T1000 (cell line): ENCODE data around the gene CHM.
"Not testable (repeated sequence)": the region's sequence is repeated elsewhere in the genome, so short reads cannot be mapped to it uniquely, and the experiment has no call there.

Source experiments
- DNase-seq: peaks from one replicate; lab custom pipeline; 2025; ENCODE audit warnings: mixed read lengths; lab: John Stamatoyannopoulos, UW

CHM gene

GRCh38 chrX:86047174-86047935 lies at the start of gene CHM:
Gene CHM (minus strand): TSS chrX:86047558. CDS start chrX:86047532, 26 bp downstream.
- DNase-seq, result no peak

- no peak for DNase-seq
These were observed 31.3 kb upstream of the CHM start for GRCh38 chrX:86078650-86079049.

- no peak for DNase-seq
These were observed 19.6 kb upstream of the CHM start for GRCh38 chrX:86066998-86067397.

GRCh38 chrX:86061407-86061806 lies 14.0 kb upstream of the CHM start:
- DNase-seq, result no peak

GRCh38 chrX:86051741-86052140 lies 4.4 kb upstream of the CHM start:
- no peak for DNase-seq

GRCh38 chrX:86047936-86048280 lies 550 bp upstream of the CHM start:
- no peak for DNase-seq

GRCh38 chrX:86044216-86044615 lies 3.1 kb downstream of the CHM start:
- DNase-seq, result no peak

- DNase-seq, result no peak
These were observed 7.5 kb downstream of the CHM start for GRCh38 chrX:86039625-86040568.

GRCh38 chrX:86033385-86033784 lies 14.0 kb downstream of the CHM start:
- no peak for DNase-seq

GRCh38 chrX:86028681-86029080 lies 18.7 kb downstream of the CHM start:
- no peak for DNase-seq

GRCh38 chrX:86023811-86024210 lies 23.5 kb downstream of the CHM start:
- no peak for DNase-seq

- no peak for DNase-seq
These were observed 25.6 kb downstream of the CHM start for GRCh38 chrX:86021652-86022289.

GRCh38 chrX:86016139-86016538 lies 31.2 kb downstream of the CHM start:
- DNase-seq, result no peak

GRCh38 chrX:86014959-86015358 lies 32.4 kb downstream of the CHM start:
- DNase-seq, result not testable (repeated sequence)

- no peak for DNase-seq
These were observed 32.9 kb downstream of the CHM start for GRCh38 chrX:86014421-86014820.

- no peak for DNase-seq
These were observed 33.6 kb downstream of the CHM start for GRCh38 chrX:86013792-86014191.

GRCh38 chrX:86012188-86012587 lies 35.2 kb downstream of the CHM start:
- DNase-seq, result no peak

GRCh38 chrX:86009803-86010202 lies 37.6 kb downstream of the CHM start:
- not testable (repeated sequence) for DNase-seq

GRCh38 chrX:86007891-86008290 lies 39.5 kb downstream of the CHM start:
- DNase-seq, result not testable (repeated sequence)

GRCh38 chrX:86002076-86002896 lies 45.1 kb downstream of the CHM start:
- no peak for DNase-seq

GRCh38 chrX:85998954-85999353 lies 48.4 kb downstream of the CHM start:
- DNase-seq, result no peak

- DNase-seq, result no peak
These were observed 50.8 kb downstream of the CHM start for GRCh38 chrX:85996555-85996954.
